RWPE1 (cell line): ENCODE measurements around the gene C19orf38.
A peak's percentile ranks its signal among the peaks of the same experiment; 100 is the strongest.

Experiments
- CTCF ChIA-PET: fragments of 350-600 bp; sonication (Branson Sonifier 250); formaldehyde crosslinking; extraction: SDS; loops from one replicate; lab custom pipeline; 2021; lab: Yijun Ruan, JAX
- POLR2A ChIA-PET: fragments of 400-600 bp; formaldehyde crosslinking; extraction: SDS; loops from one replicate; lab custom pipeline; 2020; ENCODE audit warnings: antibody characterized with exemption; ENCODE audit not compliant: low non-redundant PET; lab: Yijun Ruan, JAX
- DNase-seq: peaks from one replicate; pipeline ENCODE4 v3.0.0; 2012; ENCODE audit warnings: low spot score
- H3K27ac ChIP-seq: fragments of 450-650 bp; 2 replicates; pipeline ENCODE4 v1.5.1; 2017
- CTCF ChIP-seq: fragments of 450-650 bp; conservative IDR thresholded peaks from 2 replicates; pipeline ENCODE4 v1.5.1; 2017; ENCODE audit warnings: low read depth, mild to moderate bottlenecking

C19orf38 gene

DNA sequence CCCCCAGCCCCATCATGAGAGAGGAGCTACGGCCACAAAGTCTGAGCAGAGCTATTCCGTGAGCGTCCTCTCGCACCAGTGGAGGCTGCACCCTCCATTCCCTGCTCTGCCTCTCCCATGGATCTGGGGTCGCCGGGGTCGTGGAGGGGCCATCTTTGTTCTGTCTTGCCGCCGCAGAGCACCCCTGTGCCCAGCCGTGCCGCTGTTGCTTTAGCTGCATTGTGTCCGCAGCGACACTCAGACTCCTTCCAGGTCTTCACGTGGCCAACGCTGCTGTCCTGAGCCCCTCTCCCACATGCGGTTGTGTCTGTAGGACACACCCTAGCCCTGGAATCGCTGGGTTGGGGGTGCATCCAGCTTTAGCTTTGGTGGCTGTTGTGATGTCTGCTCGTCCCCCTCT, 64.4 kb downstream of the C19orf38 start:
- ChIA-PET POLR2A (no interaction called here), CTCF (interaction anchor here (0.6 to 1.1 kb wide), 2 partner anchors 48 to 196 kb away, joined by 4 to 6 read pairs; no protein-coding TSS in a partner anchor)
- TF ChIP-seq CTCF, result no peak
- DNase-seq, result no peak
- 0 out of 2 replicates have a peak overlapping the region, but pooled peaks have one; percentile 94 for H3K27ac ChIP-seq

DNA sequence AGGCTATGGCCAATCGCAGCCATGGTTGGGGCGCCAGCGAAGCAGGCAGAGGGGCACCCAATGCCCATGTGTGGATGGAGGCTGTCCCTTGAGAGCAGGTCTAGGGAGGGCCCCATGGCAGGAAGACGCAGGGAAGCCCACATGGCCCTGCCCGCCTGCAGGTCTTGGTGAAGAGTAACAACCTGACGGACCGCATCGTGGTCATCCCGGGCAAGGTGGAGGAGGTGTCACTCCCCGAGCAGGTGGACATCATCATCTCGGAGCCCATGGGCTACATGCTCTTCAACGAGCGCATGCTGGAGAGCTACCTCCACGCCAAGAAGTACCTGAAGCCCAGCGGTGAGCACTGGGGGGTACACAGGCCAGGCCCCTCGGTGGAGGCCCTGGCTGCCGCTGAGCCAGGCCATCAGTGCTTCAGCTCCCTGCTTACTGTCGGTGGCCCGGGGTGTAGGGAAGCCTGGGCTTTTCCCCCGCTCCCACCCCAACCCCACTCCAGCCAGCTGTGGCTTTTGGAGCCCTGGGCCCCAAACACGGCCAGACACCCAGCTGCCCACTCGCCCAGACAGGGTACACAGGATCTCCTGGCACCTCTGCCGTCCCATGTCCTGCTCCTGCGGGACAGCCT, 65.6 kb downstream of the C19orf38 start:
- ChIA-PET CTCF (interaction anchor here (0.6 kb wide), 2 partner anchors 27 to 437 kb away, joined by 3 to 6 read pairs; no protein-coding TSS in a partner anchor), POLR2A (no interaction called here)
- no peak for TF ChIP-seq CTCF
- no peak for DNase-seq
- peak overlapping the region; percentile 94 for H3K27ac ChIP-seq

DNA sequence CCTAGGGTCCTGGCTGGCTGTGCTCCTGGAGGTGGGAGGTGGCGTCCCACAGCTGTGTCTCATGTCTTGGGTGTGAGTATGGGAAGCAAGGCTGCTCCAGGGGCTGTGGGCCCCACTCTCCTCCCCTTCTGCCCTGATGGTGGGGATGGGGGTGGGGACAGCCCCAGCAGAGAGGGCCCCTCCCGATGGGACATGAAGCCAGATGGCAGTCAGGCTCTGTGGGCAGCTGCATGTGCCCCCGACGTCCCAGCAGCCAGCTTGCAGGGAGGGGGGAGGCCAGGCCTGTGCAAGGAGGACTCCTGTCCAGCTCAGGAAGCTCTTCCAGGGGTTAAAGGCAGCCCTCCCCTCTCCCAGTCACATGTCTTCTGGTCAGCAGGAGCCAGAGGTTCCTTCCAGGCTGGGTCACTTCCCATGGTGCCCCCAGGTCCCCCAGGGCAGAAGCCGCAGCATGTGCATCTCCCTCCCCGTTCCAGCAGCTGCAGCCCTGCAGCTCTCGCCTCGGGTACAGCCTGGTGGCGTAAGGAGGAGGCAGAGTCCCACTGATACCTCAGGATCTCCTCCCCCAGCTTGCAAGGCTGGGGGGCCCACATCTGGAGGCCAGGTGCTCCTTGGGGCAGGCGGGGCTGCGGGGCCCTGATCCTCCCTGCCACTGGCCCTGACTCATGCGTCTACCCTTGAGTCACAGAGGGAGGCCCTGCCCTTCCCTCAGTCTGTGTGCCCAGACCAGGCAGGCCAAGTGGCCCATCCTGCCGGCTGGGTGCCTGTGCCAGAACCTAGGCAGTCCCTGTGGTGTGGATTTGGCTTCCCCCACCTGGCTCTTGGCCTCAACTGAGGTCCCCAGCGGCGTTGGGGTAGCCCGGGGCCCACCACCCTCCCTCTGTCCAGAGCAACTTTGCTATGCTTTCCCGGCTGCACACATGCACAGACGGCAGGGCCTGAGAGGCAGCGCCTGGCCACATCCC, 67.2 kb downstream of the C19orf38 start:
- TF ChIP-seq CTCF, result no peak; the same call in 1 of the 2 replicates
- ChIA-PET POLR2A (no interaction called here), CTCF (interaction anchor here (0.7 to 1.7 kb wide), 2 partner anchors 44 to 54 kb away, joined by 3 to 7 read pairs; partner anchors contain the start of gene CARM1)
- peak overlapping the region; percentile 94 for H3K27ac ChIP-seq
- peak; percentile 80 for DNase-seq

GRCh38 chr19:10916602-10917001, 68.4 kb downstream of the C19orf38 start:
- ChIA-PET POLR2A (no interaction called here), CTCF (interaction anchor here (0.5 to 1.1 kb wide), 2 partner anchors 44 to 52 kb away, joined by 3 read pairs; no protein-coding TSS in a partner anchor)
- DNase-seq, result no peak
- no peak for TF ChIP-seq CTCF
- H3K27ac ChIP-seq, result peak overlapping the region; percentile 94

DNA sequence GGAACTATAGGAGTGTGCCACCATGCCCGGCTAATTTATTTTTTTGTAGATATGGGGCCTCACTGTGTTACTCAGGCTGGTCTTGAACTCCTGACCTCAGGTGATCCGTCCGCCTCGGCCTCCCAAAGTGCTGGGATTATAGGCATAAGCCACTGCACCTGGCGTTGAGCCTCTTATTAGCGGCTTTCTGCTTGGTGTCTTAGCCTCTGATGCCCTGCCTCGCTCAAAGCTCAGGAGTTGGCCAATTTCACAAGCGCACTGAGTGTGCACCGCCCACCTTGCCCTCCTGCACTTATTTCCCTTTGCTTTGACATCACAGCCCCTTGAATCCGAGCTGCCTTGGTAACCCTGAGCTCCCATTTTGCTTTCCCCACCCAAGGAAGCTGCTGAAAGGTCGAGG, 70.1 kb downstream of the C19orf38 start:
- no peak for DNase-seq
- CTCF ChIA-PET, result interaction anchor here (1.6 kb wide), 1 partner anchor 47 kb away, joined by 3 read pairs; no protein-coding TSS in a partner anchor
- no peak for TF ChIP-seq CTCF
- peak overlapping the region; percentile 94 for H3K27ac ChIP-seq
- POLR2A ChIA-PET, result interaction anchor here (0.5 kb wide), 1 partner anchor 195 kb away, joined by 4 read pairs; no protein-coding TSS in a partner anchor
